ENCODE measurements around the gene DPF1. TPM values are rescaled to one million over a fixed set of nuclear protein-coding genes. Genes with fewer than 3 reads are reported as not detected.
"Not testable (repeated sequence)": the region's sequence is repeated elsewhere in the genome, so short reads cannot be mapped to it uniquely, and the experiment has no call there.

DPF1 gene
- total and polyA plus RNA-seq, 2 donors from 2014 or later = not detected

DNA sequence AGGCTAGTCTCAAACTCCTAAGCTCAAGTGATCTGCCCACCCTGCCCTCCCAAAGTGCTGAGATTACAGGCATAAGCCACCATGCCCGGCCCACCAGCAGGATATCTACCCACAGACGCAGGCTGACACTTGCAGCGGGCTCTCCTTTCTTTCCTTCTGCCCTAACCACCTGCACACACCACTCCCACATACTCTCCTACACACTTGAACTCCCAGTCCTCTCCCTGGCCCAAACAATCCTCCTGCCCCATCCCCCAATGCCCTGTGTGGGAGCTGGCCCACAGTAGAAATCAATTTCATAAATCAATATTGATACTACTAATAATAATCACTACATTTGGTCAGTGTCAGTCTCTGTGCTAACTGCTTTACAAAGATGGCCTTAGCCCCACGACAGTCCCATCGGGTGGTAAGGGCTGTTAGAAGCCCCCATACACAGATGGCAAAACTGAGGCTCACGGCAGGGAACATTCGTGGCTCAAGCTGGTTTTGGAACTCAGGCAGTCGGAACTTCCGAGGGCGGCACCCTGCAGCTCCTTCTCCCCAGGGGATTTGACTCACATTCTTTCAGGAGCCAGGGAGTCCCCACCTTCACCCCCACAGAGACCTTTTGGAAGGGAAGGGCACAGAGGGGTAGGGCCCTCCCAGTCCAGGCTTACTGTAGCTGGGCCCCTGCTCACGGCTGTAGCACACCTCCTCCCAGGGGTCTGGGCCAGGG is 3.4 kb upstream of the DPF1 start:
- intact Hi-C loops (cut with DNase I) = no loop called here
- Histone ChIP-seq H3K9ac (ENCODE audit: low read length in 3 of 3) (no peak overlapping the region), H3K4me1 (ENCODE audit: control insufficient read depth in 2 of 3, insufficient read depth in 2 of 3, low read depth in 1 of 3, low read length in 3 of 3) (peaks cover 0 to 4% (median 0%) of the 10 kb centered on the region in 3 donors), H3K4me3 (ENCODE audit: low read length in 3 of 3) (no peak overlapping the region), H3K36me3 (ENCODE audit: control insufficient read depth in 2 of 3, insufficient read depth in 3 of 3, low read length in 3 of 3) (no peaks in the 10 kb centered on the region), H3K27me3 (ENCODE audit: control insufficient read depth, insufficient read depth, low read length) (no peaks in the 10 kb centered on the region), H3K27ac (ENCODE audit: low read depth in 2 of 2, low read length in 2 of 2) (no peak overlapping the region), H3K9me3 (ENCODE audit: control insufficient read depth in 2 of 3, insufficient read depth in 1 of 3, low read length in 3 of 3) (no peaks in the 10 kb centered on the region)
- TF ChIP-seq, protein P1, sequence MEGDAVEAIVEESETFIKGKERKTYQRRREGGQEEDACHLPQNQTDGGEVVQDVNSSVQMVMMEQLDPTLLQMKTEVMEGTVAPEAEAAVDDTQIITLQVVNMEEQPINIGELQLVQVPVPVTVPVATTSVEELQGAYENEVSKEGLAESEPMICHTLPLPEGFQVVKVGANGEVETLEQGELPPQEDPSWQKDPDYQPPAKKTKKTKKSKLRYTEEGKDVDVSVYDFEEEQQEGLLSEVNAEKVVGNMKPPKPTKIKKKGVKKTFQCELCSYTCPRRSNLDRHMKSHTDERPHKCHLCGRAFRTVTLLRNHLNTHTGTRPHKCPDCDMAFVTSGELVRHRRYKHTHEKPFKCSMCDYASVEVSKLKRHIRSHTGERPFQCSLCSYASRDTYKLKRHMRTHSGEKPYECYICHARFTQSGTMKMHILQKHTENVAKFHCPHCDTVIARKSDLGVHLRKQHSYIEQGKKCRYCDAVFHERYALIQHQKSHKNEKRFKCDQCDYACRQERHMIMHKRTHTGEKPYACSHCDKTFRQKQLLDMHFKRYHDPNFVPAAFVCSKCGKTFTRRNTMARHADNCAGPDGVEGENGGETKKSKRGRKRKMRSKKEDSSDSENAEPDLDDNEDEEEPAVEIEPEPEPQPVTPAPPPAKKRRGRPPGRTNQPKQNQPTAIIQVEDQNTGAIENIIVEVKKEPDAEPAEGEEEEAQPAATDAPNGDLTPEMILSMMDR (IDR thresholded peaks at IDR 0.05; ENCODE audit: borderline replicate concordance, extremely low read depth, insufficient read depth) = no peak
- DNase-seq (no peak), FAIRE-seq (no peak)

GRCh38 chr19:38224863-38225218 is 819 bp upstream of the DPF1 start:
- H3K27me3 ChIP-seq (ENCODE audit: control insufficient read depth, insufficient read depth, low read length); DNase-seq; FAIRE-seq; H3K36me3 ChIP-seq (ENCODE audit: control insufficient read depth in 2 of 3, insufficient read depth in 3 of 3, low read length in 3 of 3); H3K4me1 ChIP-seq (ENCODE audit: control insufficient read depth in 2 of 3, insufficient read depth in 2 of 3, low read depth in 1 of 3, low read length in 3 of 3); intact Hi-C loops (cut with DNase I); H3K27ac ChIP-seq (ENCODE audit: low read depth in 2 of 2, low read length in 2 of 2); H3K4me3 ChIP-seq (ENCODE audit: low read length in 3 of 3); H3K9ac ChIP-seq (ENCODE audit: low read length in 3 of 3); H3K9me3 ChIP-seq (ENCODE audit: control insufficient read depth in 2 of 3, insufficient read depth in 1 of 3, low read length in 3 of 3): not testable (repeated sequence)

- intact Hi-C loops (cut with DNase I) = no loop called here
- H3K4me3 ChIP-seq (ENCODE audit: low read length in 3 of 3) = no peak overlapping the region
- no peaks in the 10 kb centered on the region for H3K27me3 ChIP-seq (ENCODE audit: control insufficient read depth, insufficient read depth, low read length)
- H3K4me1 ChIP-seq (ENCODE audit: control insufficient read depth in 2 of 3, insufficient read depth in 2 of 3, low read depth in 1 of 3, low read length in 3 of 3) = peaks cover 0 to 2% (median 0%) of the 10 kb centered on the region in 3 donors
- DNase-seq (no peak), FAIRE-seq (no peak)
- no peaks in the 10 kb centered on the region for H3K9me3 ChIP-seq (ENCODE audit: control insufficient read depth in 2 of 3, insufficient read depth in 1 of 3, low read length in 3 of 3)
- no peak overlapping the region for H3K27ac ChIP-seq (ENCODE audit: low read depth in 2 of 2, low read length in 2 of 2)
- TF ChIP-seq, protein P1 (IDR thresholded peaks at IDR 0.05; ENCODE audit: borderline replicate concordance, extremely low read depth, insufficient read depth) = no peak
- H3K9ac ChIP-seq (ENCODE audit: low read length in 3 of 3) = no peak overlapping the region
- H3K36me3 ChIP-seq (ENCODE audit: control insufficient read depth in 2 of 3, insufficient read depth in 3 of 3, low read length in 3 of 3) = no peaks in the 10 kb centered on the region
Measured at GRCh38 chr19:38223617-38224013, 407 bp downstream of the DPF1 start.

DNA sequence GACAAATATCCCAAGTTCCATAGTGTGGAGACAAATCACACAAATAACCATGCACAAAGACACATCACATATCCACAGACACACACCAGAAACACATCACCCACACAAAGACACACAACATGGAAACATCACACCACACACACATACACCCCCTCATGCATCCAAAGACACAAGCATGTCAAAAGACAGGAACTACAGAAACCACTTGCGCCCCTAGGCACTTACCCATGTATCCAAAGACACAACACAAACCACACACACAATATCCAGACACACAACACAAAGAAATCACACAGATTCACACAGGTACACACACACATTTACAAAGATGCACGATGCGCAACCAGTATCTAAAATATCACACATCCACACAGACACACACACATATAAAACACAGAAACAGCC is 901 bp downstream of the DPF1 start:
- H3K36me3 ChIP-seq (ENCODE audit: control insufficient read depth in 2 of 3, insufficient read depth in 3 of 3, low read length in 3 of 3) = no peaks in the 10 kb centered on the region
- no peaks in the 10 kb centered on the region for H3K9me3 ChIP-seq (ENCODE audit: control insufficient read depth in 2 of 3, insufficient read depth in 1 of 3, low read length in 3 of 3)
- intact Hi-C loops (cut with DNase I) = no loop called here
- TF ChIP-seq, protein P1 (IDR thresholded peaks at IDR 0.05; ENCODE audit: borderline replicate concordance, extremely low read depth, insufficient read depth) = no peak
- FAIRE-seq = no peak
- no peak overlapping the region for H3K27ac ChIP-seq (ENCODE audit: low read depth in 2 of 2, low read length in 2 of 2)
- H3K4me3 ChIP-seq (ENCODE audit: low read length in 3 of 3) = no peak overlapping the region
- no peaks in the 10 kb centered on the region for H3K27me3 ChIP-seq (ENCODE audit: control insufficient read depth, insufficient read depth, low read length)
- DNase-seq = no peak
- no peak overlapping the region for H3K9ac ChIP-seq (ENCODE audit: low read length in 3 of 3)
- H3K4me1 ChIP-seq (ENCODE audit: control insufficient read depth in 2 of 3, insufficient read depth in 2 of 3, low read depth in 1 of 3, low read length in 3 of 3) = peaks cover 0 to 2% (median 0%) of the 10 kb centered on the region in 3 donors
